ENCODE measurements around the gene IDH3A.

DNA sequence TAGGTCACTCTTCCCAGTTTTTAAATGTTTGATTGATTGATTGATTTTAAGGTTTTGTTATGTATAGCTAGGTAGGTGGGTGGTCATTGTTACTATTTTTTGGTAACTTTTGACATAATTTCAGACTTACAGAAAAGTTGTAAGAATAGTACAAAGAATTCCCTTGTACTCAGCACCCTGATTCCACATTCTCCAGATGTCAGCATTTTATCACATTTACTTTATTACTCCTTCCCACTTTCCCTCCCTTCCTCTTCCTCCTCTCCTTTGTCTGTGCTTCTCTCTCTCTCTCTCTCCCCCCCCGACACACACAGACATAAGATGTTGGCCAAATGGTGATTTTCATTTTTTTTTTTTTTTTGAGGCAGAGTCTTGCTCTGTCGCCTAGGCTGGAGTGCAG lies 14.8 kb downstream of the IDH3A start:
- TF ChIP-seq POLR2A (IDR thresholded peaks at IDR 0.05; ENCODE audit: borderline replicate concordance, extremely low read depth, insufficient read depth, insufficient read length) (no peak), CTCF (IDR thresholded peaks at IDR 0.05 in 2 of 3, conservative IDR thresholded peaks at IDR 0.05 in 1 of 3; ENCODE audit: borderline replicate concordance in 1 of 3, insufficient read depth in 1 of 3, low read depth in 2 of 3, low read length in 2 of 3) (no peak), ZFX (IDR thresholded peaks at IDR 0.05) (no peak), EZH2 (IDR thresholded peaks at IDR 0.05) (no peak), EZH2phosphoT487 (IDR thresholded peaks at IDR 0.05; ENCODE audit: borderline replicate concordance) (no peak), SRF (IDR thresholded peaks at IDR 0.05; ENCODE audit: low read depth) (no peak), POLR2AphosphoS5 (IDR thresholded peaks at IDR 0.05; ENCODE audit: low read depth, low read length) (no peak), ZNF274 (IDR thresholded peaks at IDR 0.05; ENCODE audit: low read depth, low read length) (no peak)
- TF ChIP-seq, protein P1, sequence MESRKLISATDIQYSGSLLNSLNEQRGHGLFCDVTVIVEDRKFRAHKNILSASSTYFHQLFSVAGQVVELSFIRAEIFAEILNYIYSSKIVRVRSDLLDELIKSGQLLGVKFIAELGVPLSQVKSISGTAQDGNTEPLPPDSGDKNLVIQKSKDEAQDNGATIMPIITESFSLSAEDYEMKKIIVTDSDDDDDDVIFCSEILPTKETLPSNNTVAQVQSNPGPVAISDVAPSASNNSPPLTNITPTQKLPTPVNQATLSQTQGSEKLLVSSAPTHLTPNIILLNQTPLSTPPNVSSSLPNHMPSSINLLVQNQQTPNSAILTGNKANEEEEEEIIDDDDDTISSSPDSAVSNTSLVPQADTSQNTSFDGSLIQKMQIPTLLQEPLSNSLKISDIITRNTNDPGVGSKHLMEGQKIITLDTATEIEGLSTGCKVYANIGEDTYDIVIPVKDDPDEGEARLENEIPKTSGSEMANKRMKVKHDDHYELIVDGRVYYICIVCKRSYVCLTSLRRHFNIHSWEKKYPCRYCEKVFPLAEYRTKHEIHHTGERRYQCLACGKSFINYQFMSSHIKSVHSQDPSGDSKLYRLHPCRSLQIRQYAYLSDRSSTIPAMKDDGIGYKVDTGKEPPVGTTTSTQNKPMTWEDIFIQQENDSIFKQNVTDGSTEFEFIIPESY (IDR thresholded peaks at IDR 0.05; ENCODE audit: extremely low read depth, insufficient replicate concordance, low read length), result no peak
